ENCODE results near the gene CDC25B. TPM values are rescaled to one million over a fixed set of nuclear protein-coding genes. Genes with fewer than 3 reads are reported as not detected.

Gene CDC25B
- total and polyA plus RNA-seq, 2 of the 13 experiments (the other 11 are each of a cell fraction or from before 2014, with no cell fraction given): 14.5 to 19.4 TPM

DNA sequence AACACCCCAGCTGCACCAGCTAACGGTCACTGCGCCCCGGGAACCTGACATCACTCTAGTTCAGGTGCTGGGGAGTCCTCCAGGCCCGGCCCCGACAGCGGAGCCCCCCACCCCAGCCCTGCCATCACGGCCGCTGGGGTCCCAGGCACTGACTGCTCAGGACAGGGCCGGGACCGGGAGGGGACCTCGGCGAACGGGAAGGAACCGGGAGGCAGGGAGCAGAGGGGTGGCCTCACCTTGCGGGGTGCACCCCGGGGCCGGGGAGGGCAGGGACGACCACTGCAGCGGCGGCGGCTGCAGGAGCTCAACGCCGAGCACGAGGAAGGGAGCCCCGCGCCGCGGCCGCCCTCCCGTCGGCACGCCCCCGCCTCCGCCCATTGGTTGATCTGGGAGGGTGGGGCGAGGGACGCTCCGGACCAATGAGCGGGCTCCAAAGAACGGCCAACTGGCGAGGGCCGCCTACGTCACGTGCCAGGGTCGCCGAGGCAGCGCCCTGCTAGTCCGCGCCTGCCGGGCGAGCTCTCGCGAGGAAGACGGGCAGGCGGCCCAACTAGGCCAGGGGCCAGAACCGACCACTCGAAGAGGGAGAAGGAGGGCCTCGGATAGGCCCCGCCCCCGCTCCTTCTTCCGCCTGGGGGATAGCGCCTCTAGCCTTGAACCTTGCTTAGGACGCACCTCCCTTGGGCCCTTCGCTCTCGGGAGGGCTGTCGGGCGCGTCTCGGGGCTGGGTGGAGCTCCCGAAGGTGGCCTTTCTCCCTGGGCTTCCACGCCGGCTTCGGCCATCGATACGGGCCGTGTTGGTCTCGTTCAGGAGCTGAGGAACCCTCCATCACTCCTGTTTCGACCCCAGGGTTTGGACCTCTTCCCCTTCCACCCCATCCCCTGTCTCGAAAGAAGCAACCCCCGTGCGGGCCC lies 28.4 kb upstream of the CDC25B start, which contains the start of gene ADISSP (continued):
- TF ChIP-seq, protein P1, sequence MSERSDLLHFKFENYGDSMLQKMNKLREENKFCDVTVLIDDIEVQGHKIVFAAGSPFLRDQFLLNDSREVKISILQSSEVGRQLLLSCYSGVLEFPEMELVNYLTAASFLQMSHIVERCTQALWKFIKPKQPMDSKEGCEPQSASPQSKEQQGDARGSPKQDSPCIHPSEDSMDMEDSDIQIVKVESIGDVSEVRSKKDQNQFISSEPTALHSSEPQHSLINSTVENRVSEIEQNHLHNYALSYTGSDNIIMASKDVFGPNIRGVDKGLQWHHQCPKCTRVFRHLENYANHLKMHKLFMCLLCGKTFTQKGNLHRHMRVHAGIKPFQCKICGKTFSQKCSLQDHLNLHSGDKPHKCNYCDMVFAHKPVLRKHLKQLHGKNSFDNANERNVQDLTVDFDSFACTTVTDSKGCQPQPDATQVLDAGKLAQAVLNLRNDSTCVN (CRISPR knock-in tag; IDR thresholded peaks at IDR 0.05; ENCODE audit: borderline replicate concordance): peak; percentile 77
- peak; percentile 96; the same call in 2 of the 3 replicates for TF ChIP-seq MXI1 (IDR thresholded peaks at IDR 0.05; ENCODE audit: borderline replicate concordance, low read depth, low read length)
- TF ChIP-seq SRSF1 (optimal IDR thresholded peaks at IDR 0.05; ENCODE audit: low read depth, low read length): peak; percentile 3
- peak; percentile 94 for TF ChIP-seq ZNF446 (CRISPR knock-in tag; IDR thresholded peaks at IDR 0.05)
- TF ChIP-seq WIZ (CRISPR knock-in tag; IDR thresholded peaks at IDR 0.05): peak; percentile 37; the same call in 1 of the 2 replicates
- peak; percentile 92 for TF ChIP-seq YEATS4 (CRISPR knock-in tag; IDR thresholded peaks at IDR 0.05; ENCODE audit: borderline replicate concordance)
- no peak for TF ChIP-seq ZNF432 (CRISPR knock-in tag; IDR thresholded peaks at IDR 0.05; ENCODE audit: borderline replicate concordance)
- TF ChIP-seq ZNF737 (CRISPR knock-in tag; IDR thresholded peaks at IDR 0.05; ENCODE audit: borderline replicate concordance): no peak
- TF ChIP-seq, protein P2, sequence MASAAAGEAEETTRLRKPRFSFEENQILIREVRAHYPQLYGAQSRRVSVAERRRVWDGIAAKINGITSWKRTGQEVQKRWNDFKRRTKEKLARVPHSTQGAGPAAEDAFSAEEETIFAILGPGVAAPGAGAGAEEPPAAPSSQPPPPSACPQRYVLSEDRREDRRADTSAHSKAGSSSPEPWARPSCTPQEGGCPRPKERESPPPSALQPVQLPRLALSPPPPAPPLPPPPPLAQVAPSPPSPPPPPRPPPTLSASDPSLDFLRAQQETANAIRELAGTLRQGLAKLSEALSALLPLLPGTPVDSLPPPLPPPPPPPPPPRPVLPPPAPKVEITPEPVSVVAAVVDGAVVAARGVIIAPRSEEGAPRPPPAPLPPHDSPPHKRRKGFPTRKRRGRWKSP (CRISPR knock-in tag; IDR thresholded peaks at IDR 0.05): peak; percentile 93
- TF ChIP-seq CBX2 (IDR thresholded peaks at IDR 0.05; ENCODE audit: low read depth, low read length): no peak
- TF ChIP-seq CBX2 (CRISPR knock-in tag; IDR thresholded peaks at IDR 0.05; ENCODE audit: low read depth): no peak; the same call in 1 of the 2 replicates
- TF ChIP-seq NR2F6 (IDR thresholded peaks at IDR 0.05): no peak; the same call in 1 of the 2 replicates
- peak; percentile 71 for TF ChIP-seq NR2F6 (CRISPR knock-in tag; IDR thresholded peaks at IDR 0.05)
- peak; percentile 99 for TF ChIP-seq FOXC1 (CRISPR knock-in tag; IDR thresholded peaks at IDR 0.05; ENCODE audit: borderline replicate concordance)
- TF ChIP-seq ZNF34 (CRISPR knock-in tag; IDR thresholded peaks at IDR 0.05; ENCODE audit: borderline replicate concordance): no peak
- TF ChIP-seq ZNF569 (CRISPR knock-in tag; IDR thresholded peaks at IDR 0.05; ENCODE audit: borderline replicate concordance): peak; percentile 81; the same call in 1 of the 2 replicates
- TF ChIP-seq NKX3-1 (CRISPR knock-in tag; IDR thresholded peaks at IDR 0.05): peak; percentile 86
- TF ChIP-seq, protein P3, sequence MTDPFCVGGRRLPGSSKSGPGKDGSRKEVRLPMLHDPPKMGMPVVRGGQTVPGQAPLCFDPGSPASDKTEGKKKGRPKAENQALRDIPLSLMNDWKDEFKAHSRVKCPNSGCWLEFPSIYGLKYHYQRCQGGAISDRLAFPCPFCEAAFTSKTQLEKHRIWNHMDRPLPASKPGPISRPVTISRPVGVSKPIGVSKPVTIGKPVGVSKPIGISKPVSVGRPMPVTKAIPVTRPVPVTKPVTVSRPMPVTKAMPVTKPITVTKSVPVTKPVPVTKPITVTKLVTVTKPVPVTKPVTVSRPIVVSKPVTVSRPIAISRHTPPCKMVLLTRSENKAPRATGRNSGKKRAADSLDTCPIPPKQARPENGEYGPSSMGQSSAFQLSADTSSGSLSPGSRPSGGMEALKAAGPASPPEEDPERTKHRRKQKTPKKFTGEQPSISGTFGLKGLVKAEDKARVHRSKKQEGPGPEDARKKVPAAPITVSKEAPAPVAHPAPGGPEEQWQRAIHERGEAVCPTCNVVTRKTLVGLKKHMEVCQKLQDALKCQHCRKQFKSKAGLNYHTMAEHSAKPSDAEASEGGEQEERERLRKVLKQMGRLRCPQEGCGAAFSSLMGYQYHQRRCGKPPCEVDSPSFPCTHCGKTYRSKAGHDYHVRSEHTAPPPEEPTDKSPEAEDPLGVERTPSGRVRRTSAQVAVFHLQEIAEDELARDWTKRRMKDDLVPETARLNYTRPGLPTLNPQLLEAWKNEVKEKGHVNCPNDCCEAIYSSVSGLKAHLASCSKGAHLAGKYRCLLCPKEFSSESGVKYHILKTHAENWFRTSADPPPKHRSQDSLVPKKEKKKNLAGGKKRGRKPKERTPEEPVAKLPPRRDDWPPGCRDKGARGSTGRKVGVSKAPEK (CRISPR knock-in tag; IDR thresholded peaks at IDR 0.05; ENCODE audit: borderline replicate concordance): 0 out of 2 replicates have a peak, but pooled peaks have one; percentile 50
- TF ChIP-seq JDP2 (CRISPR knock-in tag; IDR thresholded peaks at IDR 0.05; ENCODE audit: borderline replicate concordance): no peak; the same call in 1 of the 2 replicates
- TF ChIP-seq, protein P4, sequence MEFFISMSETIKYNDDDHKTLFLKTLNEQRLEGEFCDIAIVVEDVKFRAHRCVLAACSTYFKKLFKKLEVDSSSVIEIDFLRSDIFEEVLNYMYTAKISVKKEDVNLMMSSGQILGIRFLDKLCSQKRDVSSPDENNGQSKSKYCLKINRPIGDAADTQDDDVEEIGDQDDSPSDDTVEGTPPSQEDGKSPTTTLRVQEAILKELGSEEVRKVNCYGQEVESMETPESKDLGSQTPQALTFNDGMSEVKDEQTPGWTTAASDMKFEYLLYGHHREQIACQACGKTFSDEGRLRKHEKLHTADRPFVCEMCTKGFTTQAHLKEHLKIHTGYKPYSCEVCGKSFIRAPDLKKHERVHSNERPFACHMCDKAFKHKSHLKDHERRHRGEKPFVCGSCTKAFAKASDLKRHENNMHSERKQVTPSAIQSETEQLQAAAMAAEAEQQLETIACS (CRISPR knock-in tag; IDR thresholded peaks at IDR 0.05): peak; percentile 68

Data from HepG2 (cell line).